Astrocyte of the cerebellum (primary cell): ENCODE measurements around the gene OPTN.

ENCODE experiments used
- DNase-seq: peaks from one replicate; pipeline ENCODE4 v3.0.0-alpha.2; 2011; ENCODE audit warnings: low read depth
- H3K4me3 ChIP-seq: 2 replicates; pipeline ENCODE4 v1.5.1; 2011; ENCODE audit warnings: mild to moderate bottlenecking, low read depth, low read length, moderate library complexity
- CTCF ChIP-seq: IDR thresholded peaks from 2 replicates; pipeline ENCODE4 v1.5.1; 2012; ENCODE audit warnings: low read length, low read depth, moderate library complexity, mild to moderate bottlenecking; ENCODE audit errors: missing control alignments
- in situ Hi-C: cut with HindIII; loops from 2 replicates; pipeline ENCODE4 v1.10.0; 2017; ENCODE audit warnings: low sequenced_read_pairs

OPTN gene

GRCh38 chr10:13105184-13105583 lies 5.2 kb downstream of the OPTN start:
- H3K4me3 ChIP-seq, result no peak overlapping the region
- no peak for TF ChIP-seq CTCF
- in situ Hi-C loops, result no loop called here
- no peak for DNase-seq

GRCh38 chr10:13106387-13107045 lies 6.6 kb downstream of the OPTN start:
- in situ Hi-C loops, result no loop called here

DNA sequence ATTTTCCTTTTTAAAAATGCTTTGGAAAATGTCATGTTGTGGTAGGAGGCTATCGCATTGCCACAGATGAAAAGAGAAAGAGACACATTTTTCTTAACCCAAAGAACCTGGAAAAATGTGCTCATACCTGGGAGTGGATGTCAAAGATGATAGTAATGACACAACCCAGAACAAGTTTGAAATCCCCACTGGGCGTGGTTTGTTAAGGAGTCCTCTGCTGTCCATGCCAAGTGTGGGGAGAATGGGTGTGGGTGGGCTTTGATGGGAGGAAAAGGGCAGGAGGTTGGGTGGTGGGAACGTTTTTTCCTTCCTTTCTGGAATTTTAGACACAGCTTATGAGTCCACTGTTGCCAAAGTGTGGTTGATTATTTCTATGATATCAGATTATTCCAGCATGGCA lies 10.9 kb downstream of the OPTN start:
- no peak overlapping the region for H3K4me3 ChIP-seq
- in situ Hi-C loops, result no loop called here
- no peak for TF ChIP-seq CTCF
- no peak for DNase-seq

More at GRCh38 chr10:13106387-13107045, 6.6 kb downstream of the OPTN start:
- no peak for DNase-seq
- H3K4me3 ChIP-seq, result no peak overlapping the region
- no peak for TF ChIP-seq CTCF

DNA sequence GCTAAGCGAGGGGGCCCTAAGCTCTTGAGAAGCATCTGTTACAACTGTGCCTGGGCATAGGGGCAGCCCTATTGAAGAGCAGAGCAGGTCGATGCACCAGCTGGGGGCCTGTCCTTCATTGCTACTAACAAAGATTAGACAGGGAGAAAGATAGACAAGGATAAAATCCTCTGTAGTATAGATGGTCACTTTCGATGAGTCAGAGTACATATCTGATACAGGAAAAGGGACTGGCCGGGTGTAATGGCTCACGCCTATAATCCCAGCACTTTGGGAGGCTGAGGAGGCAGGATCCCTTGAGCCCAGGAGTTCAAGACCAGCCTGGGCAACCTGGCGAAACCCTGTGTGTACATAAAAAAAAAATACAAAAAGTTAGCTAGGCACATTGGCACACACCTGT lies 13.6 kb downstream of the OPTN start:
- TF ChIP-seq CTCF, result no peak
- in situ Hi-C loops, result no loop called here
- DNase-seq, result no peak
- no peak overlapping the region for H3K4me3 ChIP-seq

- H3K4me3 ChIP-seq, result no peak overlapping the region
- no peak for DNase-seq
- in situ Hi-C loops, result no loop called here
- TF ChIP-seq CTCF, result no peak
Measured at GRCh38 chr10:13115832-13116803, 16.2 kb downstream of the OPTN start.

DNA sequence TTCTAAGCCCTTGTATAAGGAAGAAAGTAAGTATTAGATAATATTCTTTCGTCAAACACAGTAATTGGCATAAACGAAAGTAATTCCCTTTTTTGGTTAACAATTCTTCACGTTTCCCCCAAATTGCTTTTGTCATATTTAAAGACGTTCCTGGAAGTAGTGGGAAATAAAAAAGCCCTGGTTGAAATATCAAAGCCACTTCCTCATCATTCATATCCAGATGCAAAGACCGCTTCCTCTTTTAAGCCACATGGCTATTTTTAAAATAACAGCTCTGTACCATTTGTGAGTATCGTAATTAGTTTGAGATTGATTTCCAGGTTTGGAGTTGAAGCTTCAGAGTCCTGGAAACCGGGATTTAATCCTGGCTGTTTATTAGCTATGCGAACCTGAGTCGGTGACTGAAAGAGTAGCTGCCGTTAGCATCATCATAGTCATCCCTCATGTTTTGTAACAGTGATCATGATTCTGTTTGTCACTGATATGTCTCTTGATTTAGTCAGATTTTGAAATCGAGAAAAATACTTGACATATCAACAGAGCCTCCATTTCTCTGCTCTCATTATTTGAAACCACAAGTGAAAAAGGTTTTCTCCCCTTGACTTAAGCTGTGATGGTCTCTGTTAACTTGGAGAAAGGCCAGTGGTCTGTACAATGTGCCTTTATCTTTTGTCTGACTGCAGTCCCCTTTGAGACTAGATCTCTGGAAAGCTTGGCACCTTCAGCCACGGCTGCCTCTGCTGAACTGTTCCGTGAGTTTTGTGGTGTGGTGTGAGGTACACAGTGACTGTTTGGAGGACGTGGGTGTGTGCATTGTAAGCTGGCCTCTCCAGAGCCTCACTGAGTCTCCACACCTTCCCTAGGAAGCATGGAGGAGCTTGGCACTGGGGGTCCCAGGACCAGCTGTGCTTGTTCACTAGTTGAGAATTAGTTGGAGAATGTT lies 18.1 kb downstream of the OPTN start:
- TF ChIP-seq CTCF, result no peak
- DNase-seq, result no peak
- in situ Hi-C loops, result no loop called here
- no peak overlapping the region for H3K4me3 ChIP-seq
